PFSK-1 (cell line): ENCODE measurements around the gene APLP1.

ENCODE experiments used
- FOXP2 ChIP-seq: optimal IDR thresholded peaks from 2 replicates; pipeline ENCODE3; 2011; ENCODE audit warnings: borderline replicate concordance, control low read depth, inconsistent platforms; ENCODE audit not compliant: insufficient read depth; ENCODE audit errors: extremely low read length, extremely low read depth
- POLR2AphosphoS5 ChIP-seq: IDR thresholded peaks from 2 replicates; pipeline ENCODE4 v1.6.1; 2012; ENCODE audit warnings: low read depth, mild to moderate bottlenecking, control low read depth, low read length, moderate library complexity
- REST ChIP-seq, 2 experiments: IDR thresholded peaks; 2 replicates each; pipeline versions ENCODE4 v1.6.1 to v1.8.0; 2011 to 2012; ENCODE audit warnings: low read depth in 2 of 2, low read length in 2 of 2, control low read depth in 1 of 2, inconsistent platforms in 1 of 2, mild to moderate bottlenecking in 1 of 2, moderate library complexity in 1 of 2; ENCODE audit not compliant: insufficient read depth in 1 of 2
- SIN3A ChIP-seq: IDR thresholded peaks from 2 replicates; pipeline ENCODE4 v1.6.1; 2012; ENCODE audit warnings: mild to moderate bottlenecking, low read length, moderate library complexity, borderline replicate concordance; ENCODE audit not compliant: insufficient read depth
- TAF1 ChIP-seq: IDR thresholded peaks from 2 replicates; pipeline ENCODE4 v1.6.1; 2012; ENCODE audit warnings: low read length, control low read depth, borderline replicate concordance; ENCODE audit not compliant: insufficient read depth

APLP1 gene

GRCh38 chr19:35830986-35831385 is 37.4 kb upstream of the APLP1 start:
- TF ChIP-seq POLR2AphosphoS5: no peak
- TF ChIP-seq SIN3A: no peak
- no peak for TF ChIP-seq REST (IDR thresholded peaks at IDR 0.05; ENCODE audit: insufficient read depth in 1 of 2, low read depth in 2 of 2, low read length in 2 of 2)
- TF ChIP-seq FOXP2: no peak
- TF ChIP-seq TAF1: no peak

- TF ChIP-seq FOXP2 (no peak), TAF1 (no peak), POLR2AphosphoS5 (no peak), SIN3A (no peak), REST (IDR thresholded peaks at IDR 0.05; ENCODE audit: insufficient read depth in 1 of 2, low read depth in 2 of 2, low read length in 2 of 2) (no peak)
Measured at GRCh38 chr19:35832054-35832453, 36.3 kb upstream of the APLP1 start.

- TF ChIP-seq POLR2AphosphoS5 (no peak), TAF1 (no peak), FOXP2 (no peak), SIN3A (no peak), REST (IDR thresholded peaks at IDR 0.05; ENCODE audit: insufficient read depth in 1 of 2, low read depth in 2 of 2, low read length in 2 of 2) (no peak)
Measured at GRCh38 chr19:35833972-35834371, 34.4 kb upstream of the APLP1 start.

- TF ChIP-seq TAF1: no peak
- TF ChIP-seq FOXP2: no peak
- TF ChIP-seq POLR2AphosphoS5: no peak
- TF ChIP-seq SIN3A: no peak
- no peak for TF ChIP-seq REST (IDR thresholded peaks at IDR 0.05; ENCODE audit: insufficient read depth in 1 of 2, low read depth in 2 of 2, low read length in 2 of 2)
Measured at GRCh38 chr19:35841961-35842595, 26.3 kb upstream of the APLP1 start.

- TF ChIP-seq FOXP2: no peak
- no peak for TF ChIP-seq SIN3A
- no peak for TF ChIP-seq POLR2AphosphoS5
- no peak for TF ChIP-seq REST (IDR thresholded peaks at IDR 0.05; ENCODE audit: insufficient read depth in 1 of 2, low read depth in 2 of 2, low read length in 2 of 2)
- TF ChIP-seq TAF1: no peak
Measured at GRCh38 chr19:35842666-35843272, 25.6 kb upstream of the APLP1 start.
